HG03565 (cell line): ENCODE data around the gene AJAP1.

Experiments
- ATAC-seq: cut with Tn5 transposase; IDR thresholded peaks from one replicate; pipeline ENCODE4 v1.9.1; 2021; ENCODE audit warnings: mild to moderate bottlenecking, moderate library complexity; ENCODE audit not compliant: unreplicated experiment

Gene AJAP1

GRCh38 chr1:4699376-4700301 is 45.2 kb downstream of the AJAP1 start:
- no peak for ATAC-seq

GRCh38 chr1:4700801-4701200 is 46.4 kb downstream of the AJAP1 start:
- no peak for ATAC-seq

- no peak for ATAC-seq
These were observed 46.9 kb downstream of the AJAP1 start for GRCh38 chr1:4701276-4701675.

- ATAC-seq: no peak
These were observed 48.1 kb downstream of the AJAP1 start for GRCh38 chr1:4702464-4702863.

GRCh38 chr1:4702932-4703331 is 48.5 kb downstream of the AJAP1 start:
- ATAC-seq: no peak

- no peak for ATAC-seq
These were observed 49.2 kb downstream of the AJAP1 start for GRCh38 chr1:4703646-4704045.

GRCh38 chr1:4708840-4709507 is 54.6 kb downstream of the AJAP1 start:
- ATAC-seq: no peak

GRCh38 chr1:4709641-4710040 is 55.2 kb downstream of the AJAP1 start:
- ATAC-seq: no peak

- ATAC-seq: no peak
These were observed 56.4 kb downstream of the AJAP1 start for GRCh38 chr1:4710592-4711415.

- ATAC-seq: no peak
These were observed 57.2 kb downstream of the AJAP1 start for GRCh38 chr1:4711416-4712275.

GRCh38 chr1:4713669-4714068 is 59.3 kb downstream of the AJAP1 start:
- ATAC-seq: no peak

GRCh38 chr1:4716406-4716805 is 62.0 kb downstream of the AJAP1 start:
- ATAC-seq: no peak

- no peak for ATAC-seq
These were observed 63.7 kb downstream of the AJAP1 start for GRCh38 chr1:4718071-4718470.

GRCh38 chr1:4723106-4723505 is 68.7 kb downstream of the AJAP1 start:
- ATAC-seq: no peak

- no peak for ATAC-seq
These were observed 69.6 kb downstream of the AJAP1 start for GRCh38 chr1:4724001-4724400.

GRCh38 chr1:4724695-4725250 is 70.4 kb downstream of the AJAP1 start:
- no peak for ATAC-seq

GRCh38 chr1:4725416-4725815 is 71.0 kb downstream of the AJAP1 start:
- no peak for ATAC-seq

GRCh38 chr1:4726620-4727341 is 72.4 kb downstream of the AJAP1 start:
- no peak for ATAC-seq

- ATAC-seq: no peak
These were observed 74.1 kb downstream of the AJAP1 start for GRCh38 chr1:4728319-4729089.
